Measurements from ENCODE around the gene RAB40C. TPM values are rescaled to one million over a fixed set of nuclear protein-coding genes. Genes with fewer than 3 reads are reported as not detected.

The RAB40C gene
- total and polyA plus RNA-seq, 3 experiments from 2014 or later: 12.3 to 22.8 (median 13.3) TPM

GRCh38 chr16:557463-558297, 32.2 kb upstream of the RAB40C start:
- H3K27me3 Mint-ChIP-seq: peaks cover 3 to 4% of the 10 kb centered on the region in 2 donors
- peak overlapping the region in 1 of 7 donors; percentile 23 for H3K4me3 Mint-ChIP-seq
- ChIA-PET POLR2A (no interaction called here), CTCF (no interaction called here)
- peaks cover 0 to 4% (median 0%) of the 10 kb centered on the region in 3 donors for H3K36me3 Mint-ChIP-seq
- H3K9me3 ChIP-seq (ENCODE audit: low read length): no peaks in the 10 kb centered on the region
- no peak for DNase-seq
- H3K9me3 Mint-ChIP-seq: no peaks in the 10 kb centered on the region
- no peak overlapping the region for H3K27ac ChIP-seq (ENCODE audit: low read depth, low read length)
- H3K4me1 ChIP-seq (ENCODE audit: insufficient read depth, low read length): no peaks in the 10 kb centered on the region
- H3K4me3 ChIP-seq (ENCODE audit: low read length): no peak overlapping the region
- no peaks in the 10 kb centered on the region for H3K36me3 ChIP-seq (ENCODE audit: insufficient read depth, low read length)
- peaks cover 11% of the 10 kb centered on the region for H3K27me3 ChIP-seq (ENCODE audit: insufficient read depth, low read length, poor library complexity, severe bottlenecking)
- H3K4me1 Mint-ChIP-seq: no peaks in the 10 kb centered on the region
- H3K27ac Mint-ChIP-seq: no peak overlapping the region

GRCh38 chr16:558298-559020, 31.4 kb upstream of the RAB40C start:
- DNase-seq: no peak
- Histone ChIP-seq H3K9me3 (ENCODE audit: low read length) (no peaks in the 10 kb centered on the region), H3K27ac (ENCODE audit: low read depth, low read length) (no peak overlapping the region), H3K36me3 (ENCODE audit: insufficient read depth, low read length) (no peaks in the 10 kb centered on the region), H3K4me3 (ENCODE audit: low read length) (no peak overlapping the region), H3K4me1 (ENCODE audit: insufficient read depth, low read length) (no peaks in the 10 kb centered on the region), H3K27me3 (ENCODE audit: insufficient read depth, low read length, poor library complexity, severe bottlenecking) (peaks cover 11% of the 10 kb centered on the region)
- no peaks in the 10 kb centered on the region for H3K9me3 Mint-ChIP-seq
- CTCF ChIA-PET: no interaction called here
- no peak overlapping the region for H3K27ac Mint-ChIP-seq
- POLR2A ChIA-PET: interaction anchor here (0.5 kb wide), 1 partner anchor 25 kb away, joined by 3 read pairs; no protein-coding TSS in a partner anchor
- H3K4me3 Mint-ChIP-seq: peak overlapping the region in 1 of 7 donors; percentile 23
- H3K36me3 Mint-ChIP-seq: peaks cover 0 to 4% (median 0%) of the 10 kb centered on the region in 3 donors
- no peaks in the 10 kb centered on the region for H3K4me1 Mint-ChIP-seq
- H3K27me3 Mint-ChIP-seq: peaks cover 3 to 4% of the 10 kb centered on the region in 2 donors

GRCh38 chr16:559021-559380, 30.9 kb upstream of the RAB40C start:
- H3K4me3 ChIP-seq (ENCODE audit: low read length): no peak overlapping the region
- H3K27me3 ChIP-seq (ENCODE audit: insufficient read depth, low read length, poor library complexity, severe bottlenecking): peaks cover 11% of the 10 kb centered on the region
- no peaks in the 10 kb centered on the region for H3K9me3 ChIP-seq (ENCODE audit: low read length)
- Mint-ChIP-seq H3K27ac (no peak overlapping the region), H3K27me3 (peaks cover 3 to 4% of the 10 kb centered on the region in 2 donors), H3K36me3 (peaks cover 0 to 4% (median 0%) of the 10 kb centered on the region in 3 donors), H3K9me3 (no peaks in the 10 kb centered on the region), H3K4me3 (no peak overlapping the region), H3K4me1 (no peaks in the 10 kb centered on the region)
- no peak for DNase-seq
- POLR2A ChIA-PET: interaction anchor here (0.5 kb wide), 1 partner anchor 25 kb away, joined by 3 read pairs; no protein-coding TSS in a partner anchor
- H3K36me3 ChIP-seq (ENCODE audit: insufficient read depth, low read length): no peaks in the 10 kb centered on the region
- no peak overlapping the region for H3K27ac ChIP-seq (ENCODE audit: low read depth, low read length)
- CTCF ChIA-PET: no interaction called here
- no peaks in the 10 kb centered on the region for H3K4me1 ChIP-seq (ENCODE audit: insufficient read depth, low read length)

- ChIA-PET POLR2A (no interaction called here), CTCF (no interaction called here)
- Mint-ChIP-seq H3K9me3 (no peaks in the 10 kb centered on the region), H3K4me3 (no peak overlapping the region), H3K27me3 (peaks cover 3 to 4% of the 10 kb centered on the region in 2 donors), H3K27ac (no peak overlapping the region), H3K4me1 (no peaks in the 10 kb centered on the region), H3K36me3 (no peaks in the 10 kb centered on the region)
- Histone ChIP-seq H3K9me3 (ENCODE audit: low read length) (no peaks in the 10 kb centered on the region), H3K36me3 (ENCODE audit: insufficient read depth, low read length) (no peaks in the 10 kb centered on the region), H3K4me3 (ENCODE audit: low read length) (no peak overlapping the region), H3K27ac (ENCODE audit: low read depth, low read length) (no peak overlapping the region), H3K4me1 (ENCODE audit: insufficient read depth, low read length) (no peaks in the 10 kb centered on the region), H3K27me3 (ENCODE audit: insufficient read depth, low read length, poor library complexity, severe bottlenecking) (peaks cover 11% of the 10 kb centered on the region)
- no peak for DNase-seq
Measured at GRCh38 chr16:559411-560203, 30.3 kb upstream of the RAB40C start.

- no peak within 1 kb of the TSS for H3K27ac Mint-ChIP-seq
- H3K4me1 ChIP-seq (ENCODE audit: insufficient read depth, low read length): no peaks in the 10 kb centered on the region
- H3K36me3 Mint-ChIP-seq: no peaks in the 10 kb centered on the region
- no peak within 1 kb of the TSS for H3K4me3 ChIP-seq (ENCODE audit: low read length)
- CTCF ChIA-PET: no interaction called here
- no peak within 1 kb of the TSS for H3K4me3 Mint-ChIP-seq
- DNase-seq: no peak
- peaks cover 3 to 4% of the 10 kb centered on the region in 2 donors for H3K27me3 Mint-ChIP-seq
- H3K9me3 Mint-ChIP-seq: no peaks in the 10 kb centered on the region
- no peaks in the 10 kb centered on the region for H3K36me3 ChIP-seq (ENCODE audit: insufficient read depth, low read length)
- H3K27me3 ChIP-seq (ENCODE audit: insufficient read depth, low read length, poor library complexity, severe bottlenecking): peaks cover 11% of the 10 kb centered on the region
- H3K27ac ChIP-seq (ENCODE audit: low read depth, low read length): no peak within 1 kb of the TSS
- no peaks in the 10 kb centered on the region for H3K9me3 ChIP-seq (ENCODE audit: low read length)
- POLR2A ChIA-PET: no interaction called here
- no peaks in the 10 kb centered on the region for H3K4me1 Mint-ChIP-seq
Measured at GRCh38 chr16:560204-560700, 29.6 kb upstream of the RAB40C start, which contains the start of gene PRR35. Gene PRR35, plus strand, starts transcription at chr16:560394. Its CDS starts 2,901 bp downstream, at chr16:563295.

GRCh38 chr16:560701-561412, 29.0 kb upstream of the RAB40C start:
- Mint-ChIP-seq H3K9me3 (no peaks in the 10 kb centered on the region), H3K27ac (no peak overlapping the region), H3K4me1 (no peaks in the 10 kb centered on the region), H3K27me3 (peaks cover 3 to 4% of the 10 kb centered on the region in 2 donors), H3K36me3 (no peaks in the 10 kb centered on the region), H3K4me3 (no peak overlapping the region)
- Histone ChIP-seq H3K27ac (ENCODE audit: low read depth, low read length) (no peak overlapping the region), H3K4me1 (ENCODE audit: insufficient read depth, low read length) (no peaks in the 10 kb centered on the region), H3K27me3 (ENCODE audit: insufficient read depth, low read length, poor library complexity, severe bottlenecking) (peaks cover 11% of the 10 kb centered on the region), H3K9me3 (ENCODE audit: low read length) (no peaks in the 10 kb centered on the region), H3K4me3 (ENCODE audit: low read length) (no peak overlapping the region), H3K36me3 (ENCODE audit: insufficient read depth, low read length) (no peaks in the 10 kb centered on the region)
- CTCF ChIA-PET: no interaction called here
- POLR2A ChIA-PET: no interaction called here
- no peak for DNase-seq

- H3K27ac Mint-ChIP-seq: no peak overlapping the region
- DNase-seq: no peak
Measured at GRCh38 chr16:561413-561794, 28.5 kb upstream of the RAB40C start.

More at GRCh38 chr16:561413-561794, 28.5 kb upstream of the RAB40C start:
- peaks cover 11% of the 10 kb centered on the region for H3K27me3 ChIP-seq (ENCODE audit: insufficient read depth, low read length, poor library complexity, severe bottlenecking)
- H3K4me1 ChIP-seq (ENCODE audit: insufficient read depth, low read length): peaks cover 3% of the 10 kb centered on the region
- POLR2A ChIA-PET: no interaction called here
- peaks cover 3 to 4% of the 10 kb centered on the region in 2 donors for H3K27me3 Mint-ChIP-seq
- H3K27ac ChIP-seq (ENCODE audit: low read depth, low read length): no peak overlapping the region
- H3K36me3 ChIP-seq (ENCODE audit: insufficient read depth, low read length): no peaks in the 10 kb centered on the region
- H3K4me3 ChIP-seq (ENCODE audit: low read length): no peak overlapping the region
- CTCF ChIA-PET: no interaction called here
- no peaks in the 10 kb centered on the region for H3K9me3 ChIP-seq (ENCODE audit: low read length)
- peaks cover 0 to under 1% (median under 1%) of the 10 kb centered on the region in 3 donors for H3K4me1 Mint-ChIP-seq
- H3K36me3 Mint-ChIP-seq: no peaks in the 10 kb centered on the region
- no peaks in the 10 kb centered on the region for H3K9me3 Mint-ChIP-seq
- H3K4me3 Mint-ChIP-seq: no peak overlapping the region
